K562 (cell line): ENCODE results near the gene UIMC1. TPM values are rescaled to one million over a fixed set of nuclear protein-coding genes. Genes with fewer than 3 reads are reported as not detected.

Source experiments
- ATAC-seq: fragments of 200-7000 bp; cut with Tn5 transposase; 3 replicates; pipeline ENCODE4 v1.9.1; 2020; ENCODE audit warnings: moderate library complexity
- BruUV-seq: library from RNA; stranded (reverse); fragments of 400-500 nt; replicated peaks from 2 replicates; lab custom pipeline; 2021; lab: Mats Ljungman, UMichigan
- CTCF ChIA-PET: fragments of 300-600 bp; formaldehyde crosslinking; extraction: SDS; loops from one replicate; lab custom pipeline; 2021; ENCODE audit warnings: low intra/inter-chr PET ratio; lab: Yijun Ruan, JAX
- POLR2A ChIA-PET: fragments of 300-600, 350-650 bp; sonication (Branson Sonifier 250); formaldehyde crosslinking; extraction: SDS; loops from one replicate; lab custom pipeline; 2021; ENCODE audit warnings: antibody characterized with exemption, inconsistent platforms; lab: Yijun Ruan, JAX
- DNase-seq, 4 experiments: peaks; one replicate each; pipeline versions ENCODE4 v3.0.0 to v3.0.0-alpha.2; 2011 to 2018; ENCODE audit warnings: low spot score in 3 of 4, mixed read lengths in 3 of 4; ENCODE audit errors: extremely low read depth in 1 of 4
- FAIRE-seq: peaks from 2 replicates; lab custom pipeline; 2011; peaks lifted over from hg19 to GRCh38; lab: Jason Lieb, UNC
- H2AFZ ChIP-seq: 2 replicates; pipeline ENCODE4 v1.6.0; 2011; ENCODE audit warnings: low read depth, low read length, control low read depth, inconsistent platforms
- H3K27ac ChIP-seq: fragments of 200-600 bp; 3 replicates; pipeline ENCODE4 v1.8.0; 2011; ENCODE audit warnings: low read depth, mild to moderate bottlenecking, control low read depth, inconsistent platforms, low read length, moderate library complexity, mixed read lengths; ENCODE audit errors: extremely low read depth
- H3K27me3 ChIP-seq, 2 experiments: fragments of 300-600 bp in 1 of 2; 2 replicates in 1 of 2; 3 replicates in 1 of 2; pipeline versions ENCODE4 v1.6.0 to v1.8.0; 2011; ENCODE audit warnings: inconsistent platforms in 2 of 2, low read length in 2 of 2, mild to moderate bottlenecking in 1 of 2, mixed read lengths in 1 of 2, moderate library complexity in 1 of 2; ENCODE audit not compliant: control insufficient read depth in 2 of 2, insufficient read depth in 2 of 2
- H3K36me3 ChIP-seq: fragments of 300-600 bp; 3 replicates; pipeline ENCODE4 v1.8.0; 2011; ENCODE audit warnings: mild to moderate bottlenecking, low read length, inconsistent platforms; ENCODE audit not compliant: control insufficient read depth, insufficient read depth
- H3K4me1 ChIP-seq, 2 experiments: fragments of 200-600 bp in 1 of 2; replicated peaks in 1 of 2; 2 replicates in 1 of 2; 3 replicates in 1 of 2; pipeline versions ENCODE4 v1.5.1 to v1.8.0; 2011; ENCODE audit warnings: inconsistent platforms in 2 of 2, low read length in 2 of 2, mild to moderate bottlenecking in 1 of 2, mixed read lengths in 1 of 2, moderate library complexity in 1 of 2; ENCODE audit not compliant: control insufficient read depth in 2 of 2, insufficient read depth in 2 of 2
- H3K4me2 ChIP-seq: 2 replicates; pipeline ENCODE4 v1.6.1; 2011; ENCODE audit warnings: low read length, control low read depth, inconsistent platforms, mixed read lengths; ENCODE audit not compliant: insufficient read depth
- H3K4me3 ChIP-seq: fragments of 200-600 bp; sonication (generic), shearing (Covaris generic); 2 replicates; pipeline ENCODE4 v1.5.1; 2016; ENCODE audit warnings: control low read depth, inconsistent platforms
- H3K79me2 ChIP-seq: fragments of 200-600 bp; 3 replicates; pipeline ENCODE4 v1.8.0; 2011; ENCODE audit warnings: low read length, inconsistent platforms; ENCODE audit not compliant: control insufficient read depth, insufficient read depth
- H3K9ac ChIP-seq, 2 experiments: 2 replicates each; pipeline versions ENCODE4 v1.6.0 to v1.6.1; 2011; ENCODE audit warnings: low read depth in 2 of 2, low read length in 2 of 2, control low read depth in 1 of 2, inconsistent platforms in 1 of 2, mild to moderate bottlenecking in 1 of 2, mixed read lengths in 1 of 2; ENCODE audit not compliant: insufficient read depth in 1 of 2
- H3K9me1 ChIP-seq: one replicate; pipeline ENCODE4 v1.6.0; 2011; ENCODE audit warnings: inconsistent platforms, mild to moderate bottlenecking, low read length, moderate library complexity; ENCODE audit not compliant: control insufficient read depth, insufficient read depth
- H3K9me3 ChIP-seq: replicated peaks from 2 replicates; pipeline ENCODE4 v1.5.1; 2011; ENCODE audit warnings: low read depth, low read length, inconsistent platforms; ENCODE audit not compliant: control insufficient read depth, insufficient read depth
- H4K20me1 ChIP-seq: replicated peaks from 2 replicates; pipeline ENCODE4 v1.6.1; 2011; ENCODE audit warnings: low read length, inconsistent platforms, mixed read lengths; ENCODE audit not compliant: control insufficient read depth, insufficient read depth
- GTF2F1 ChIP-seq: IDR thresholded peaks from 2 replicates; pipeline ENCODE4 v1.6.1; 2011; ENCODE audit warnings: low read depth, low read length, improper control_type of control experiment
- MECOM ChIP-seq: fragments of 250-450 bp; sonication (Bioruptor Pico); IDR thresholded peaks from 2 replicates; pipeline ENCODE4 v1.8.0; 2022; ENCODE audit warnings: inconsistent platforms
- MED1 ChIP-seq: sonication (generic); formaldehyde crosslinking; IDR thresholded peaks from 2 replicates; pipeline ENCODE4 v1.8.1; 2023; ENCODE audit warnings: missing genetic modification reagents, borderline replicate concordance
- PREB ChIP-seq: sonication (generic); formaldehyde crosslinking; IDR thresholded peaks from 2 replicates; pipeline ENCODE4 v1.8.1; 2023; ENCODE audit warnings: mild to moderate bottlenecking, missing genetic modification reagents
- PTRF ChIP-seq: fragments of 450-650 bp; IDR thresholded peaks from 2 replicates; pipeline ENCODE4 v1.6.1; 2016; ENCODE audit warnings: mild to moderate bottlenecking, missing genetic modification characterization, missing compliant biosample characterization
- SIN3A ChIP-seq, 2 experiments: fragments of 150-350 bp in 1 of 2; IDR thresholded peaks; 2 replicates each; pipeline ENCODE4 v1.6.1; 2011 to 2016; ENCODE audit warnings: borderline replicate concordance in 2 of 2, low read depth in 2 of 2, low read length in 2 of 2, mild to moderate bottlenecking in 2 of 2, moderate library complexity in 2 of 2; ENCODE audit not compliant: control insufficient read depth in 1 of 2
- TGIF2 ChIP-seq: sonication (generic); formaldehyde crosslinking; IDR thresholded peaks from 2 replicates; pipeline ENCODE4 v1.8.1; 2022; ENCODE audit warnings: mild to moderate bottlenecking, missing genetic modification reagents, moderate library complexity
- ZBTB7A ChIP-seq: IDR thresholded peaks from 2 replicates; pipeline ENCODE4 v1.6.1; 2011; ENCODE audit warnings: low read depth, mild to moderate bottlenecking, low read length, moderate library complexity, borderline replicate concordance; ENCODE audit not compliant: control insufficient read depth
- ZNF274 ChIP-seq: IDR thresholded peaks from 2 replicates; pipeline ENCODE4 v1.6.1; 2011; ENCODE audit warnings: low read depth, mild to moderate bottlenecking, low read length, moderate library complexity, borderline replicate concordance
- ZNF696 ChIP-seq: fragments of 250-450 bp; sonication (Bioruptor Pico); conservative IDR thresholded peaks from 2 replicates; pipeline ENCODE4 v1.4.0; 2020; ENCODE audit warnings: mild to moderate bottlenecking, moderate library complexity
- WGBS: fragments of 100-300 bp; shearing (Covaris generic); methylation state at CpG from one replicate; pipeline ENCODE4 v1.1.6; 2016; ENCODE audit warnings: low coverage, mixed read lengths; ENCODE audit not compliant: insufficient coverage; ENCODE audit errors: missing lambda C conversion rate; 5-methylcytosine and 5-hydroxymethylcytosine counted together
- in situ Hi-C: fragments of 300-500 bp; cut with MboI; formaldehyde crosslinking; loops from 4 replicates; pipeline ENCODE4 v1.15.0; 2018; ENCODE audit warnings: inconsistent platforms, mixed read lengths
- intact Hi-C: fragments of 100-400 bp; cut with micrococcal nuclease; formaldehyde crosslinking; loops from 2 replicates; pipeline ENCODE4 v1.14.2; 2022
- polyA plus RNA-seq, 8 experiments: library from polyadenylated mRNA; depleted of rRNA in 4 of 8; stranded (reverse) in 5 of 8; unstranded in 3 of 8; fragments of >200 nt; fragmentation: Nextera tagmentation in 2 of 8; fragmentation: Illumina TruSeq in 1 of 8; extraction: Ambion mirVana in 2 of 8; extraction: Trizol in 1 of 8; gene quantifications; 2 replicates each; pipeline versions ENCODE4 v1.2.1 to v1.2.3, GENCODE V29; 2011 to 2014; ENCODE audit warnings: inconsistent platforms in 1 of 8, missing spikeins in 1 of 8
- total RNA-seq, 7 experiments: library from RNA; depleted of rRNA in 6 of 7; stranded (reverse); fragments of >200 nt in 6 of 7; fragmentation: Illumina TruSeq in 2 of 7; extraction: Trizol in 2 of 7; gene quantifications; 2 replicates each; pipeline versions ENCODE4 v1.2.1 to v1.2.3, GENCODE V29; 2011 to 2021; ENCODE audit warnings: low replicate concordance in 1 of 7

Gene UIMC1
- total and polyA plus RNA-seq, 9 of the 15 experiments (the other 6 are each of a cell fraction or from before 2014, with no cell fraction given): 14.9 to 51.7 (median 36.8) TPM

GRCh38 chr5:176929654-176930053 is 76.9 kb downstream of the UIMC1 start (continued):
- TF ChIP-seq ZNF274: no peak
- no peak for TF ChIP-seq PTRF (tag)
- TF ChIP-seq GTF2F1: no peak

DNA sequence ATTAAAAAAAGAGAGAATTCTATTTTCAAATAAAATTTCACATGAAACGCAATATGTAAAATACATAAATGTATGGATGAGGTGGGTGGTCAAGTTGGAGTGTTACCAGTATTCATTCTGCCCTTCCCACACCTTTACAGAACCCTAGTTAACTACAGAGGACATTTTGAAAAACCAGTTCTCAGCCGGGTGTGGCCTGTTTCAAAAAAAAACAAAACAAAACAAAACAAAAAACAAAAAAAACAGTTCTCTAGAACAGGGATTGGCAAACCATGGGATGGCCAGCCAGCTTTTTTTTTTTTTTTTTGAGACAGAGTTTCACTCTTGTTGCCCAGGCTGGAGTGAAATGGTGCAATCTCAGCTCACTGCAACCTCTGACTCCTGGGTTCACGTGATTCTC is 79.0 kb downstream of the UIMC1 start:
- in situ Hi-C loops (no loop called here), intact Hi-C loops (no loop called here)
- TF ChIP-seq SIN3A (IDR thresholded peaks at IDR 0.05; ENCODE audit: borderline replicate concordance in 2 of 2, control insufficient read depth in 1 of 2, low read depth in 2 of 2, low read length in 2 of 2) (no peak), TGIF2 (CRISPR knock-in tag) (no peak), MED1 (CRISPR knock-in tag) (no peak), PREB (no peak), ZBTB7A (no peak), MECOM (CRISPR knock-in tag) (no peak), ZNF696 (CRISPR knock-in tag) (no peak)
- 78% methylated on average over 3 of the region's 3 CpGs for WGBS
- CTCF ChIA-PET: no interaction called here
- Histone ChIP-seq H3K4me2 (no peak overlapping the region), H3K27me3 (no peaks in the 10 kb centered on the region), H3K27ac (no peak overlapping the region), H4K20me1 (no peaks in the 10 kb centered on the region; the same call in 1 of the 2 replicates), H2AFZ (no peak overlapping the region), H3K36me3 (peaks cover 38% of the 10 kb centered on the region), H3K9me3 (no peaks in the 10 kb centered on the region), H3K9ac (no peak overlapping the region), H3K9me1 (no peaks in the 10 kb centered on the region), H3K4me3 (no peak overlapping the region), H3K79me2 (peaks cover 2% of the 10 kb centered on the region; the same call in 1 of the 3 replicates), H3K4me1 (no peaks in the 10 kb centered on the region)
- DNase-seq (no peak), FAIRE-seq (no peak), ATAC-seq (no peak)
- no TSS peak for BruUV-seq
- POLR2A ChIA-PET: interaction anchor here (0.7 kb wide), 1 partner anchor 94 kb away, joined by 3 read pairs; no protein-coding TSS in a partner anchor
